ENCODE data around the gene SH3GL1.

DNA sequence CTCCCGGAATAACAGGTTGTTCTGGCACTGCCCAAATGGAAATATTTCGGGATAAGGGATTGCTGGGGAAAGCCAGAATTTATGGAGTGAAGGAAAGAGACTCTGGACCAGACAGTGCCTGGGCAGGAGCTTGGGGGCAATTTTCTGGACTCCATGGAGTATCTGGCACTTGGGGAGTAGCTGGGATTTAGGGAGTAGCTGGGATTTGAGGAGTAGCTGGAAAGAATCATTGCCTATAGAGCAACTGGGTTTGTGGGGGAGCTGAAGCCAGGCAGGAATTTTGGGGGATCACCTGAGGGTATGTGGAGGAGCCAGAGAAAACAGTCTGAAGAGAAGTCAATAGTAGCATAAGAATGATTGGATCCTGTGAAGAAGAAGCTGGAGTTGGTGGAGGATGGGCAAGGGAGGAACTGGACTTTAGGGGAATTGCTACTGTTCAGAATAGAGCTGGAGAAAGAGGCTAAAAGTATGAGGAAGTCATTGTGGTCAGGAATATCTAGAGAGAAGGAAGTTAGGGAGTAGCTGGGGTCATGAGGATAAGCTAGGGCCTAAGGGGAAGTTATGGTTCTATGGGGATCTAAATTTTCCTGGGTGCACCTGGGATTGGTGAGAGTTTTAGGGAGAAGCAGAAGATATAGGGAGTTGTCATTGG lies 81.2 kb downstream of the SH3GL1 start:
- TF ChIP-seq TARDBP (IDR thresholded peaks at IDR 0.05) = no peak
- no peak for TF ChIP-seq FOXK2 (IDR thresholded peaks at IDR 0.05)
- no peak for TF ChIP-seq ELF4 (IDR thresholded peaks at IDR 0.05)
- TF ChIP-seq SUZ12 (IDR thresholded peaks at IDR 0.05) = no peak
- TF ChIP-seq SP1 (IDR thresholded peaks at IDR 0.05) = no peak
- no peak for TF ChIP-seq FOXM1 (IDR thresholded peaks at IDR 0.05; ENCODE audit: borderline replicate concordance)
- TF ChIP-seq LEF1 (IDR thresholded peaks at IDR 0.05; ENCODE audit: borderline replicate concordance) = no peak
- TF ChIP-seq FOXA1 (IDR thresholded peaks at IDR 0.05) = no peak
- no peak for TF ChIP-seq ZNF384 (IDR thresholded peaks at IDR 0.05)
- TF ChIP-seq BHLHE40 (IDR thresholded peaks at IDR 0.05; ENCODE audit: borderline replicate concordance) = no peak
- no peak for TF ChIP-seq ARNT (IDR thresholded peaks at IDR 0.05)
- no peak for TF ChIP-seq L3MBTL2 (conservative IDR thresholded peaks at IDR 0.05)

Data from HEK293T (cell line).